BE2C (cell line): ENCODE results near the gene NDUFS6.

Experiments used
- DNase-seq: peaks from one replicate; pipeline ENCODE4 v3.0.0-alpha.2; 2020
- H3K27me3 ChIP-seq: fragments of 250-450 bp; sonication (Bioruptor Pico); 2 replicates; pipeline ENCODE4 v1.5.1; 2020; ENCODE audit warnings: mild to moderate bottlenecking
- H3K36me3 ChIP-seq: fragments of 250-450 bp; sonication (Bioruptor Pico); 2 replicates; pipeline ENCODE4 v1.5.1; 2020; ENCODE audit warnings: mild to moderate bottlenecking
- H3K4me1 ChIP-seq: fragments of 250-450 bp; sonication (Bioruptor Pico); 2 replicates; pipeline ENCODE4 v1.5.1; 2020
- H3K4me3 ChIP-seq: 2 replicates; pipeline ENCODE4 v1.5.1; 2011; ENCODE audit warnings: low read depth, low read length
- H3K9me3 ChIP-seq: fragments of 250-450 bp; sonication (Bioruptor Pico); 2 replicates; pipeline ENCODE4 v1.5.1; 2020
- TF ChIP-seq, protein P1 (sequence below): IDR thresholded peaks from 2 replicates; pipeline ENCODE4 v1.5.1; 2012; ENCODE audit warnings: mild to moderate bottlenecking, low read depth, low read length

NDUFS6 gene

DNA sequence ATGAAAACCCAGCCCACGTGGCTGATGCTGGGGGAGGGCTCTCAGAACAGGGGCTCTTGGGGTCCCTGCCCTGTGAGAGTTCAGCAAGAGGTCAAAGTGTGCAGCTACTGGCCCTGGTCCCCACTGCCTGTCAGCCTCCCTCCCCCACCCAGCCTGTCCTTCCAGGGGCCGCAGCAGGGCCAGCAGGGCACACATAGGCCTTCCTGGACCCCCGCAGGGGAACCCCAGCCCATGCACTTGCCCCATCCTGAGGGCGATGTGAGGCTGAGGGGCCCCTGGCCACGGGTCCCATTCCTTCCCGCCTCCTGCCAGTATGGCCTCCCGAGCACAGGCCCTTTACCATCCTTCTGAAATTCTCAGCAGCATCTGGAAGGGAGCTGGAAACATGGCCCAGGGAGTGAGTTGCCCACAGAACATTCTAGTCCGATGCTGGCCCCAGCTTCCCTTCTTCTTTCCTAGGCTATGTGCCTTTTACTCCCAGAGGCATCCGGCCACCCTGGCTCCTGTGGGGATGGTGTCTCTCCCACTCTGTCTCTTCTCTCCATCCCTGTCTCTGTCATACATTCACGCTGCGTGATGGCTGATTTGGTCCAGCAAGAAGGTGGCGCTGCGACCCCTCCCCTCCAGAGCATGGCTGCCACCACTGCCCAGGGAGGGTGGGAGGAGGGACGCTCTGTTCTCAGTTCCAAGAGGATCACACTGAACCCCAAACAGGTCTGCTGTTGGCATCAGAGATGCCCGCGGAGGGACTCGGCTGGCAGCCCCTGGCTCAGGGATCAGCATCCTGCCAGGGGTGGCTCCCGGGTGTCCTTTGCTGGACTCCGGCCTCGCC, 21.2 kb upstream of the NDUFS6 start:
- DNase-seq = no peak
- no peaks in the 10 kb centered on the region for H3K36me3 ChIP-seq
- H3K9me3 ChIP-seq = no peaks in the 10 kb centered on the region
- TF ChIP-seq, protein P1, sequence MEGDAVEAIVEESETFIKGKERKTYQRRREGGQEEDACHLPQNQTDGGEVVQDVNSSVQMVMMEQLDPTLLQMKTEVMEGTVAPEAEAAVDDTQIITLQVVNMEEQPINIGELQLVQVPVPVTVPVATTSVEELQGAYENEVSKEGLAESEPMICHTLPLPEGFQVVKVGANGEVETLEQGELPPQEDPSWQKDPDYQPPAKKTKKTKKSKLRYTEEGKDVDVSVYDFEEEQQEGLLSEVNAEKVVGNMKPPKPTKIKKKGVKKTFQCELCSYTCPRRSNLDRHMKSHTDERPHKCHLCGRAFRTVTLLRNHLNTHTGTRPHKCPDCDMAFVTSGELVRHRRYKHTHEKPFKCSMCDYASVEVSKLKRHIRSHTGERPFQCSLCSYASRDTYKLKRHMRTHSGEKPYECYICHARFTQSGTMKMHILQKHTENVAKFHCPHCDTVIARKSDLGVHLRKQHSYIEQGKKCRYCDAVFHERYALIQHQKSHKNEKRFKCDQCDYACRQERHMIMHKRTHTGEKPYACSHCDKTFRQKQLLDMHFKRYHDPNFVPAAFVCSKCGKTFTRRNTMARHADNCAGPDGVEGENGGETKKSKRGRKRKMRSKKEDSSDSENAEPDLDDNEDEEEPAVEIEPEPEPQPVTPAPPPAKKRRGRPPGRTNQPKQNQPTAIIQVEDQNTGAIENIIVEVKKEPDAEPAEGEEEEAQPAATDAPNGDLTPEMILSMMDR = no peak
- no peak overlapping the region for H3K4me3 ChIP-seq
- peaks cover 22% of the 10 kb centered on the region for H3K27me3 ChIP-seq
- H3K4me1 ChIP-seq = no peaks in the 10 kb centered on the region

DNA sequence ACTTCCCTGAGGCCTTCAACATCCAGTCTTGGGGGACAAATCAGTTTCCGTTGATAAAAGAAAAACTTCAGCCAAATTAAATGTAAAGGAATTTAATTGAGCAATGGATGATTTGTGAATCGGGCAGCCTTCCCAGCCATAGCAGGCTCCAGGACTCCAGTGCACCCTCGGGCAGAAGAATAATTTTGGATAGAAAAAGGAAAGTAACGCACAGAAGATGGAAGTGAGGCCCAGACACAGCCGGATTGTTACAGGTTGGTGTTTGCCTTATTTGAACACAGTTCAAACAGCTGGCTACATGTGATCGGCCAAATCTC, 20.6 kb upstream of the NDUFS6 start:
- no peak for DNase-seq
- Histone ChIP-seq H3K9me3 (no peaks in the 10 kb centered on the region), H3K27me3 (peaks cover 22% of the 10 kb centered on the region), H3K4me3 (no peak overlapping the region), H3K36me3 (no peaks in the 10 kb centered on the region), H3K4me1 (no peaks in the 10 kb centered on the region)
- TF ChIP-seq, protein P1 = no peak

DNA sequence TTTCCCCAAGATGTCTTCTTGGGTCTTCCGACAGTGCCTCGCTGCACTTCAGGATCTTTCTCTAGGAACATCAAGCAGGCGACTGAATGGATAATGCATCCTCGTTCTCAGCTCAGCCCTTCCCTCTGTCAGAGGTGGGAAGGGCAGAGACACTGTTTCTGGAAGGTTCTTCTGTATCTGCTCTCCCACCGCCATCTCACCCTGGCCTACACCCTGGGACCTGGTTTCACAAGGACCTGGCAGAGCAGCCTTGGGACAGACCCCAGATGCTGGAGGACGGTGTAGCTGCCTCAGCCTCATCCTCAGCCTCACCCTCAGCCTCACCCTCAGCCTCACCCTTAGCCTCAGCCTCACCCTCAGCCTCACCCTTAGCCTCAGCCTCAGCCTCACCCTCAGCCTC, 20.1 kb upstream of the NDUFS6 start:
- no peak for DNase-seq
- H3K4me3 ChIP-seq = no peak overlapping the region
- H3K4me1 ChIP-seq = no peaks in the 10 kb centered on the region
- no peaks in the 10 kb centered on the region for H3K9me3 ChIP-seq
- TF ChIP-seq, protein P1 = no peak
- H3K36me3 ChIP-seq = no peaks in the 10 kb centered on the region
- peaks cover 22% of the 10 kb centered on the region for H3K27me3 ChIP-seq

DNA sequence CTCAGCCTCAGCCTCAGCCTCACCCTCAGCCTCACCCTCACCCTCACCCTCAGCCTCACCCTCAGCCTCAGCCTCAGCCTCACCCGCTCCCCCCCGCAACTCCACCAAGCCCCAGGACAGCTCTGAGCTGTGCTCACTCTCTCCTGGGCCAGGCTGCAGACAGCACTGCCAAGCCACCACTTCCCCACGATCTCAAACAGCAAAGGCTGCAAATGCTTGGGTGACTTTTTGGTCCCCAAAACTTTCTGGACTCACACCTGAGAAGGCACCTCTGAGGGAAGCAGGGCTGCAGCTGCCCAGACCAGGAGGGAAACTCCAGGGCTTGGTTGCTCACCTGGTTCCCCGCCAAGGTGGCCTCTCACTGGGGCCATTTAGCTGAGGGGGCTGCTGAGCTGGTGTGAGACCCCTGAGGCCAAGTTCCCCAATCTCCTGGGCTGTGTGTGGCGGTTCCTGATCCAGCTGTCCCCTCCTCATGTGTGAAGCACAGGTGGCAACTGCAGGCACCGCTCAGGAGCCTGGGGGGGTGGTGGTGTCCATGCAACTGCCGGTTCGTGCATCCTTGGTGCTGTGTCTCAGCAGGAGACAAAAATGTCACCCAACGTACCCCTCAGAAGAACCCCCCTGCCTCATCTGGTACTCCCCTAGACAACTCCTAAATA, 19.4 kb upstream of the NDUFS6 start:
- Histone ChIP-seq H3K4me1 (no peaks in the 10 kb centered on the region), H3K4me3 (no peak overlapping the region), H3K27me3 (peaks cover 22% of the 10 kb centered on the region), H3K36me3 (no peaks in the 10 kb centered on the region), H3K9me3 (no peaks in the 10 kb centered on the region)
- TF ChIP-seq, protein P1 = no peak
- no peak for DNase-seq

DNA sequence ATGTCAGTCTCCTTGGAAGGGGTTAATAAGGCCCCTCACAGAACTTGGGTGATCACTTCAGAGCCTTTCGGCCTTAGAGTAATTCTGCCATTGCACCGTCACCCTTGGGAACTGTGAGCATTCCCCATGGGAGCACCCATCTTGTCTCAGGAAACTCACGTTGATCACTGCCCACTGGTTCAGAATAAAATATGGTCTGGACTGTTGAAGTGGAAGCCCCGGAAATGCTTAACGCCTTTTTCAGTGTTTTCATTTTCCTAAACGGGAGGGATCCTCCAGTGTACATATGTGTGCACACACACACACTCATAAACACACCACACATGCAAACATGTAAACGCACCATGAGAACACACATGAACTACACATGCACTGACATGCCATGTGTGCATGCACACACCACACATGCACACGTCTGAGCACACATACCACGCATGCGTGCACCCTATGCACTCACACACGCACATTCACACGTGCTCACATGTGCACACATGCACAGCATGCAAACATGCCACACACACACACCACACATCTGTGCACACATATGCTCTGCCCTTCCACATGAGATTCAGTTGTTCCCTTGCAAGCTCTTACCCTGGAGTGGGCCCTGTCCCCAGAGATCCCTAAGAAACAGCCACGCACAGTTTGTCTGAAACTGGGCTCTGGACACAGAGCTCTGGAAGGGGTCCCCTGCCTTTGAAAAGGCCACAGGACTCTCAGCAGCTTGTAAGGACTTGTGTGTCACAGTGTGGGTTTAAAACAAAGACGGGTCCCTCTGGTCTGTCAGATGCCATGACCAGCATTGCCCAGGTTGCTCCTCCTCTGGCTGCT, 18.6 kb upstream of the NDUFS6 start:
- no peaks in the 10 kb centered on the region for H3K36me3 ChIP-seq
- H3K27me3 ChIP-seq = peaks cover 17% of the 10 kb centered on the region
- TF ChIP-seq, protein P1 = no peak
- H3K4me3 ChIP-seq = no peak overlapping the region
- H3K4me1 ChIP-seq = no peaks in the 10 kb centered on the region
- DNase-seq = no peak
- no peaks in the 10 kb centered on the region for H3K9me3 ChIP-seq
